ENCODE measurements around the gene MGLL. TPM values are rescaled to one million over a fixed set of nuclear protein-coding genes. Genes with fewer than 3 reads are reported as not detected.

The MGLL gene
- total RNA-seq, 1 donor from 2014 or later, result 9.4 TPM

DNA sequence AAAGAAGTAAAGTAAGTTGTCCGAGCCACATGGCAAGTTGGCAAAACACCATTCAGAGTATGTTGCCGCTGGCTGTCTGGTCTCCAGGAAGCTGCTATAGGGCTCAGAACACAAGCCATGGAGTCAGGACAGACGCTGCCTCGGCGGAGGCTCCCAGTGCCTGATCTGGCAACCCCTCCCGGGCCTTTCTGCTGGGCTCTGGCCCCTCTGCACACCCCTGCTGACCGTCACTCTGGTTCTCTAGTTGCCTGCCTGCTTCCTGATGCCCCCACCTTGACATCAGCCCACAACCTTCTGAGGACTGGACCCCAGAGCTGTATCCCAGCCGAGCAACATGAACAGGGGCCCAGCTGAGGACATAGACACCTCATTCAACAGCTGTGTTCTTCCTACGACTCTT is 39.1 kb downstream of the MGLL start:
- DNase-seq (ENCODE audit: extremely low spot score, unreplicated experiment), result no peak
- TF ChIP-seq CTCF (conservative IDR thresholded peaks at IDR 0.05), result no peak
- H3K9me3 Mint-ChIP-seq, result peaks cover 3% of the 10 kb centered on the region
- peak overlapping the region; percentile 17 for H3K27ac Mint-ChIP-seq
- H3K27me3 Mint-ChIP-seq, result peaks cover 3% of the 10 kb centered on the region
- no peak overlapping the region for H3K4me3 Mint-ChIP-seq
- peaks cover 24% of the 10 kb centered on the region for H3K4me1 Mint-ChIP-seq (ENCODE audit: unreplicated experiment)
- H3K36me3 Mint-ChIP-seq, result no peaks in the 10 kb centered on the region

DNA sequence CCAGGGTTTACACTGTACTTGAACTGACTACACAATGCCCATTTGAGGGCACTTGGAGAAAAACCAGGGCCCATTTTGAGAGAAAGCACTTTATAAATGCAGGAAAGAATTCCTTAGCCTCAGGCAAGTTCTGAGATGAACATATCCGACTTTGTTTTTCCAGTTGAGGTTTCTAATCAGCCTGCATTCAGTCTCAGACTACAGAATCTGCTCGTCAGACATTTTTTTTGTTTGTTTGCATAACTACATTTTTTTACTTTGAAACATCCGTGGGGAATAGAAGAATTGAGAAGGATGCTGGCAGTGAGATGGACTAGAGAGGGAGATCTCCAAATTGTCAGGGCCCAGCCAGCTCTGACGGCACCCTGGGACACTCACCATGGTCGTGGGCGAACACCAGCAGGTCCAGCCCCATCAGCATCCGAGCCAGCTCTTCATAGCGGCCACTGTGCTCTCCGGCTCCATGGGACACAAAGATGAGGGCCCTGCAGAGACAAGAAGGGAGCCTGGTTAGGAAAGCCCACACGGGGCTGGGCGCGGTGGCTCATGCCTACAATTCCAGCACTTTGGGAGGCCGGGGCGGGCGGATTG is 40.8 kb downstream of the MGLL start:
- Mint-ChIP-seq H3K4me1 (ENCODE audit: unreplicated experiment) (peaks cover 17% of the 10 kb centered on the region), H3K4me3 (no peak overlapping the region), H3K27me3 (peaks cover 3% of the 10 kb centered on the region), H3K27ac (no peak overlapping the region), H3K36me3 (no peaks in the 10 kb centered on the region), H3K9me3 (peaks cover 7% of the 10 kb centered on the region)
- no peak for TF ChIP-seq CTCF (conservative IDR thresholded peaks at IDR 0.05)
- DNase-seq (ENCODE audit: extremely low spot score, unreplicated experiment), result no peak

DNA sequence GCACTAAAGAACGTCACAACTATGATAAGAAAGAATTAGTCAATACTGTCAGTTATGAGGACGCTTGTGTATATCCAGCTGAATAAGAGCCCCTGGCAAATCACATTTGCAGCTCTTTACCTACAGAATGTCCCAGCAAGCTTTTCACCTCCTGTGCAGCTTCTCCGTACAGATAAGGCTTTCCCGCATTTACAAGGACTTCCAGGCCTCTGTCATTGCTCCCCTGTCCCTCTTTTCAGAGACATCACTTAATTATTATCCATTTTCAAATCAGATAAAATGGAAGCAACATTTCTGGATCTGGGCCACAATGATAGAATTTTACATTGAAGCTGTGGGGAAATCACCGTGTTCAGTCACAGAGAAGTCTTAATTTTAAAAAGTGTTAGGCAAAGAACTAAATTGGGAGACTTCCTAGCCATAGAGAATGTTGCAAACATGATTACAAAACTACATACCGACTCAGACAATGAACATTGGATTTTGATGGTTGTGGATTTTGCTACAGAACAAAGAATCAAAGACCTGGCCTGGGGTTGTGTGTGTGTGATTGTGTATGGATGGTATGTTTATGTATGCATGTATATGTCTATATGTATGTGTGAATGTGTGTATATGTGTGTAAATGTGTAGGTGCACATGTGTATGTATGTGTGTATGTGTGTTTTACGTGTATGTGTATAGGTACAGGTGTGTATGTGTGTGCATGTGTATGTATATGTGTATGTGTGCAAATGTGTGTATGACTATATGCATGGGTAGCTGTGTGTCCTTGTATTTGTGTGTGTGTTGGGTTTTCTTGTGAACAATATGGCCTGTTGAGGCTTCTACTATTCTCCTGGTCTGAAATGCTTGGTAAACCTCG is 41.5 kb downstream of the MGLL start:
- DNase-seq (ENCODE audit: extremely low spot score, unreplicated experiment), result no peak
- H3K36me3 Mint-ChIP-seq, result no peaks in the 10 kb centered on the region
- peaks cover 3% of the 10 kb centered on the region for H3K27me3 Mint-ChIP-seq
- no peak overlapping the region for H3K27ac Mint-ChIP-seq
- no peak overlapping the region for H3K4me3 Mint-ChIP-seq
- peaks cover 7% of the 10 kb centered on the region for H3K9me3 Mint-ChIP-seq
- TF ChIP-seq CTCF (conservative IDR thresholded peaks at IDR 0.05), result no peak
- H3K4me1 Mint-ChIP-seq (ENCODE audit: unreplicated experiment), result peaks cover 11% of the 10 kb centered on the region

DNA sequence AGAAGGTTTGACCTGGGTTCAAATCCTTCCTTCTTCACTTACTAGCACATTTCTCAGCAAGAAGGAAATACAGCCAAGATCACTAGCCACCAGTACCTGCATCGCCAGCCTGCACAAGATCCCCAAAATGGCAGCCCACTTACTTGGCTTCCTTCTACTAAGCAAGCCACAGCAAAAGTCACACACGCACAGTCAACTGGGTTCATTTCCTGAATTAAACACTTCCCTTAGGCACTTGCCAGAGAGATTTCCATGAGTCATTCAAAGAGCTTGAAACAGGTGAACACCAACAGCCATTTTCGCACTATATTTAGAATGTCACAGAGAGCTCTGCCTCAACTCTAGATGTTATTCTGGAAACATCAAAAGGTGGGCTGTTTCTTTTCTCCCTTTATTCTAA is 42.6 kb downstream of the MGLL start:
- Mint-ChIP-seq H3K9me3 (peaks cover 7% of the 10 kb centered on the region), H3K36me3 (no peaks in the 10 kb centered on the region), H3K27me3 (peaks cover 3% of the 10 kb centered on the region), H3K27ac (no peak overlapping the region), H3K4me3 (no peak overlapping the region), H3K4me1 (ENCODE audit: unreplicated experiment) (peaks cover 12% of the 10 kb centered on the region)
- no peak for TF ChIP-seq CTCF (conservative IDR thresholded peaks at IDR 0.05)
- DNase-seq (ENCODE audit: extremely low spot score, unreplicated experiment), result no peak

DNA sequence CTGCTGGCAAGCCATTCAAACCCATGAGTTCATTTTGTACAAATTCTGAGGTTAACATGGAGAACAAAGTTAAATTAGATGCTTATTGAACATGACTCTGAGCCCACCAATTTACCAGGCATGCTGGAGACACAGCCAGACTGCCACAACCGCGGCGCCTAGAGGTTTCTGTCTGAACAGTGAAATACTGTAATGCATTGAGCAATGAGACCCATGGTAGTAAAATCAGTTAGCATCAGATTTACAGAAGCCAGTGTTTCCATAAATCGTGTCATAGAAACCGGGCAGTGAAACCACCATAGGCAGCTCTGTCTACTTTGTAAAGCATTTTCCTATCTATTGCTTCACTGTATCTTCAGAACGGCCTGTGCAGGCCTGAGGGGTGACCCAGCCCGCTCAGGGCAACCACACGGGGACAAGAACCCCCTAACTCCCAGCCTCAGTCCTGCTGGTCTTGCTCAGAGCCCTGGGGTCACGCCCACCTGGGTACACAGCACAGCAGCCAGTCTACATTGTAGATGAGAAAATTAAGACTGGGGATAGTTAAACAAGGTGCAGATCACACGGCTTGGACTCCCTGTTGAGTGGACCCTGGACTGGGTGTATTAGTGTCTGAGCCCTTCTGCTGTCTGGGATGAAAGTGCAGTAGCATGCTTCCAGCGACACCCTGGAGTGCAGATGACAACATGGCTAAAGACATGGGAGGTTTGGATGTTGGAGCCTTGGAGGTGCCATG is 44.2 kb downstream of the MGLL start:
- peaks cover 6% of the 10 kb centered on the region for H3K27me3 Mint-ChIP-seq
- peaks cover 7% of the 10 kb centered on the region for H3K9me3 Mint-ChIP-seq
- no peak overlapping the region for H3K4me3 Mint-ChIP-seq
- H3K27ac Mint-ChIP-seq, result no peak overlapping the region
- peaks cover 19% of the 10 kb centered on the region for H3K4me1 Mint-ChIP-seq (ENCODE audit: unreplicated experiment)
- no peak for TF ChIP-seq CTCF (conservative IDR thresholded peaks at IDR 0.05)
- DNase-seq (ENCODE audit: extremely low spot score, unreplicated experiment), result no peak
- H3K36me3 Mint-ChIP-seq, result no peaks in the 10 kb centered on the region
